H9 (cell line): Measurements from ENCODE around the gene TUBA8. TPM values are rescaled to one million over a fixed set of nuclear protein-coding genes. Genes with fewer than 3 reads are reported as not detected.

Experiments
- DNase-seq: peaks from one replicate; pipeline ENCODE4 v3.0.0-alpha.2; 2017
- H2AFZ ChIP-seq: one replicate; pipeline ENCODE4 v1.6.1; 2013; ENCODE audit warnings: mild to moderate bottlenecking, low read length, control low read depth, moderate library complexity
- H2AK5ac ChIP-seq: 2 replicates; pipeline ENCODE4 v1.6.1; 2013; ENCODE audit warnings: low read length, control low read depth, mixed read lengths; ENCODE audit not compliant: insufficient read length
- H2BK120ac ChIP-seq: one replicate; pipeline ENCODE4 v1.6.1; 2013; ENCODE audit warnings: low read depth, mild to moderate bottlenecking, low read length, control low read depth, inconsistent platforms; ENCODE audit not compliant: poor library complexity, severe bottlenecking
- H2BK12ac ChIP-seq: 2 replicates; pipeline ENCODE4 v1.6.1; 2013; ENCODE audit warnings: low read length, control low read depth, mixed read lengths, low read depth; ENCODE audit not compliant: insufficient read length
- H2BK15ac ChIP-seq: 2 replicates; pipeline ENCODE4 v1.6.1; 2013; ENCODE audit warnings: low read depth, low read length, control low read depth
- H2BK20ac ChIP-seq: one replicate; pipeline ENCODE4 v1.6.1; 2013; ENCODE audit warnings: low read depth, mild to moderate bottlenecking, low read length, control low read depth, inconsistent platforms; ENCODE audit not compliant: poor library complexity, severe bottlenecking
- H2BK5ac ChIP-seq: 2 replicates; pipeline ENCODE4 v1.6.1; 2013; ENCODE audit warnings: low read length, control low read depth, mixed read lengths; ENCODE audit not compliant: insufficient read length
- H3K14ac ChIP-seq: 2 replicates; pipeline ENCODE4 v1.6.1; 2013; ENCODE audit warnings: low read length, control low read depth; ENCODE audit not compliant: insufficient read depth
- H3K18ac ChIP-seq: 2 replicates; pipeline ENCODE4 v1.6.1; 2013; ENCODE audit warnings: low read depth, mild to moderate bottlenecking, mixed read lengths, low read length, control low read depth; ENCODE audit not compliant: insufficient read length
- H3K23ac ChIP-seq: 2 replicates; pipeline ENCODE4 v1.6.1; 2013; ENCODE audit warnings: low read length, control low read depth, mixed read lengths, low read depth; ENCODE audit not compliant: insufficient read length
- H3K23me2 ChIP-seq: 2 replicates; pipeline ENCODE4 v1.6.1; 2013; ENCODE audit warnings: low read depth, mild to moderate bottlenecking, mixed read lengths, low read length, control low read depth; ENCODE audit not compliant: insufficient read length, poor library complexity, severe bottlenecking
- H3K27ac ChIP-seq: 2 replicates; pipeline ENCODE4 v1.5.1; 2013; ENCODE audit warnings: low read length, control low read depth, mixed read lengths, low read depth; ENCODE audit not compliant: insufficient read length
- H3K27me3 ChIP-seq: 2 replicates; pipeline ENCODE4 v1.6.1; 2013; ENCODE audit warnings: low read length, control low read depth, inconsistent platforms; ENCODE audit not compliant: insufficient read depth
- H3K4ac ChIP-seq: 2 replicates; pipeline ENCODE4 v1.6.1; 2013; ENCODE audit warnings: low read depth, mild to moderate bottlenecking, control low read depth, inconsistent platforms, low read length, moderate library complexity
- H3K4me1 ChIP-seq: 2 replicates; pipeline ENCODE4 v1.6.1; 2013; ENCODE audit warnings: low read length, control low read depth, inconsistent platforms; ENCODE audit not compliant: insufficient read depth
- H3K4me2 ChIP-seq: 2 replicates; pipeline ENCODE4 v1.6.1; 2013; ENCODE audit warnings: low read length, control low read depth, mixed read lengths; ENCODE audit not compliant: insufficient read length, insufficient read depth
- H3K56ac ChIP-seq: 2 replicates; pipeline ENCODE4 v1.6.1; 2013; ENCODE audit warnings: low read depth, mild to moderate bottlenecking, mixed read lengths, low read length, control low read depth; ENCODE audit not compliant: insufficient read length
- H3K79me1 ChIP-seq: 2 replicates; pipeline ENCODE4 v1.6.1; 2013; ENCODE audit warnings: low read depth, mild to moderate bottlenecking, moderate library complexity, low read length, control low read depth, inconsistent platforms; ENCODE audit not compliant: insufficient read depth, poor library complexity, severe bottlenecking
- H3K79me2 ChIP-seq: 2 replicates; pipeline ENCODE4 v1.6.1; 2013; ENCODE audit warnings: low read length, control low read depth, inconsistent platforms; ENCODE audit not compliant: insufficient read depth
- H3K9ac ChIP-seq: 2 replicates; pipeline ENCODE4 v1.6.1; 2013; ENCODE audit warnings: low read length, control low read depth, mixed read lengths; ENCODE audit not compliant: insufficient read length; ENCODE audit errors: extremely low read depth
- H3K9me3 ChIP-seq: one replicate; pipeline ENCODE4 v1.6.1; 2013; ENCODE audit warnings: low read depth, low read length, inconsistent platforms; ENCODE audit not compliant: control insufficient read depth
- H3T11ph ChIP-seq: one replicate; pipeline ENCODE4 v1.6.1; 2013; ENCODE audit warnings: mild to moderate bottlenecking, low read length, control low read depth, inconsistent platforms
- H4K20me1 ChIP-seq: one replicate; pipeline ENCODE4 v1.6.1; 2013; ENCODE audit not compliant: control insufficient read depth, insufficient read length, insufficient read depth
- H4K5ac ChIP-seq: 2 replicates; pipeline ENCODE4 v1.6.1; 2013; ENCODE audit warnings: low read depth, mild to moderate bottlenecking, mixed read lengths, low read length, control low read depth; ENCODE audit not compliant: insufficient read length
- H4K8ac ChIP-seq: replicated peaks from 2 replicates; pipeline ENCODE4 v1.6.1; 2013; ENCODE audit warnings: low read length, control low read depth, mixed read lengths, low read depth; ENCODE audit not compliant: insufficient read length
- H4K91ac ChIP-seq: 2 replicates; pipeline ENCODE4 v1.6.1; 2013; ENCODE audit warnings: low read depth, mild to moderate bottlenecking, moderate library complexity, mixed read lengths, low read length, control low read depth; ENCODE audit not compliant: insufficient read length
- H3K27ac Mint-ChIP-seq, 3 experiments: 2 replicates in 2 of 3; 3 replicates in 1 of 3; pipeline ENCODE4 v1.8.0; 2020 to 2021; ENCODE audit warnings: mixed read lengths in 3 of 3, mild to moderate bottlenecking in 1 of 3, moderate library complexity in 1 of 3
- H3K27me3 Mint-ChIP-seq: 2 replicates; pipeline ENCODE4 v1.8.0; 2021; ENCODE audit warnings: low read depth, mild to moderate bottlenecking, moderate library complexity, mixed read lengths
- H3K36me3 Mint-ChIP-seq, 3 experiments: 2 replicates in 2 of 3; 3 replicates in 1 of 3; pipeline ENCODE4 v1.8.0; 2020 to 2021; ENCODE audit warnings: low read depth in 3 of 3, mixed read lengths in 3 of 3; ENCODE audit not compliant: insufficient read depth in 1 of 3
- H3K4me1 Mint-ChIP-seq, 2 experiments: 2 replicates each; pipeline ENCODE4 v1.8.0; 2020; ENCODE audit warnings: mixed read lengths in 2 of 2
- H3K4me3 Mint-ChIP-seq, 2 experiments: 2 replicates in 1 of 2; 3 replicates in 1 of 2; pipeline ENCODE4 v1.8.0; 2020 to 2021; ENCODE audit warnings: mild to moderate bottlenecking in 2 of 2, mixed read lengths in 2 of 2, moderate library complexity in 1 of 2
- H3K9me3 Mint-ChIP-seq, 2 experiments: 2 replicates in 1 of 2; 3 replicates in 1 of 2; pipeline ENCODE4 v1.8.0; 2020; ENCODE audit warnings: mild to moderate bottlenecking in 2 of 2, mixed read lengths in 2 of 2, moderate library complexity in 1 of 2
- total RNA-seq: library from RNA; stranded (reverse); gene quantifications from 2 replicates; pipeline ENCODE4 v1.2.1, GENCODE V29; 2021
- TF ChIP-seq, protein P1 (sequence below): fragments of 200-600 bp; sonication (generic); conservative IDR thresholded peaks from 3 replicates; pipeline ENCODE4 v1.8.0; 2021; ENCODE audit warnings: antibody characterized with exemption, mild to moderate bottlenecking

The TUBA8 gene
- total RNA-seq, 1 experiment from 2014 or later: 2.0 TPM

DNA sequence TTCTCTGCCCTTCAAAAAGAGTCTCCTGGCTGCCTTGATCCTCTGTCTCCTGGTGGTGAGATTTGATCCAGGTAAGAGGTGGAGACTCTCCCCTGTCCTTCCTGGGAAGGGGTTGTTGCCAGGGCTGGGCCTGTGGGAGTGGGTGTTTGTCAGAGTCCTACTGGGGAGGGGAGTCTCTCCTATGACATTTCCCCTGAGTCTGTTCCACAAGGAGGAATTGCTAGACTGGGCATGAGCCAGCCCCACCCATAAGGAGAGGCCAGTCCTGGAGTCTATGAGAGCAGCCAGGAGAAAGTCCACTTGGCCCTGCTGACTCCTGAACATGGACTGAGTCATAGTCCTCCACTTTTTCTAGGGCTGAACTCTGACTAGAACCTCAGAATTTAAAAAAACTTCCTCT is 25.4 kb upstream of the TUBA8 start:
- H3K4ac ChIP-seq: no peak overlapping the region
- H4K91ac ChIP-seq: no peak overlapping the region
- H3K9ac ChIP-seq: no peak overlapping the region
- H2BK15ac ChIP-seq: no peak overlapping the region
- H3K79me2 ChIP-seq: no peaks in the 10 kb centered on the region
- no peak overlapping the region for H3T11ph ChIP-seq
- TF ChIP-seq, protein P1, sequence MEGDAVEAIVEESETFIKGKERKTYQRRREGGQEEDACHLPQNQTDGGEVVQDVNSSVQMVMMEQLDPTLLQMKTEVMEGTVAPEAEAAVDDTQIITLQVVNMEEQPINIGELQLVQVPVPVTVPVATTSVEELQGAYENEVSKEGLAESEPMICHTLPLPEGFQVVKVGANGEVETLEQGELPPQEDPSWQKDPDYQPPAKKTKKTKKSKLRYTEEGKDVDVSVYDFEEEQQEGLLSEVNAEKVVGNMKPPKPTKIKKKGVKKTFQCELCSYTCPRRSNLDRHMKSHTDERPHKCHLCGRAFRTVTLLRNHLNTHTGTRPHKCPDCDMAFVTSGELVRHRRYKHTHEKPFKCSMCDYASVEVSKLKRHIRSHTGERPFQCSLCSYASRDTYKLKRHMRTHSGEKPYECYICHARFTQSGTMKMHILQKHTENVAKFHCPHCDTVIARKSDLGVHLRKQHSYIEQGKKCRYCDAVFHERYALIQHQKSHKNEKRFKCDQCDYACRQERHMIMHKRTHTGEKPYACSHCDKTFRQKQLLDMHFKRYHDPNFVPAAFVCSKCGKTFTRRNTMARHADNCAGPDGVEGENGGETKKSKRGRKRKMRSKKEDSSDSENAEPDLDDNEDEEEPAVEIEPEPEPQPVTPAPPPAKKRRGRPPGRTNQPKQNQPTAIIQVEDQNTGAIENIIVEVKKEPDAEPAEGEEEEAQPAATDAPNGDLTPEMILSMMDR: no peak
- Mint-ChIP-seq H3K4me1 (peaks cover 0 to 3% of the 10 kb centered on the region in 2 experiments; a peak in 2 of 4 replicates), H3K4me3 (no peak overlapping the region), H3K9me3 (no peaks in the 10 kb centered on the region), H3K36me3 (peaks cover 51 to 88% (median 70%) of the 10 kb centered on the region in 3 experiments; a peak in 6 of 7 replicates), H3K27ac (no peak overlapping the region), H3K27me3 (no peaks in the 10 kb centered on the region)
- no peak overlapping the region for H4K8ac ChIP-seq
- H3K4me2 ChIP-seq: no peak overlapping the region
- no peak overlapping the region for H2BK20ac ChIP-seq
- no peak overlapping the region for H2AFZ ChIP-seq
- no peaks in the 10 kb centered on the region for H4K20me1 ChIP-seq
- H3K4me1 ChIP-seq: no peaks in the 10 kb centered on the region
- H2AK5ac ChIP-seq: no peak overlapping the region
- no peak overlapping the region for H4K5ac ChIP-seq
- no peaks in the 10 kb centered on the region for H3K27me3 ChIP-seq
- H3K27ac ChIP-seq: no peak overlapping the region
- DNase-seq: no peak
- H3K23me2 ChIP-seq: no peaks in the 10 kb centered on the region
- H3K14ac ChIP-seq: no peak overlapping the region; the same call in 1 of the 2 replicates
- H3K18ac ChIP-seq: no peak overlapping the region
- no peaks in the 10 kb centered on the region for H3K79me1 ChIP-seq
- H3K23ac ChIP-seq: no peak overlapping the region
- no peak overlapping the region for H2BK12ac ChIP-seq
- no peak overlapping the region for H2BK5ac ChIP-seq
- no peaks in the 10 kb centered on the region for H3K9me3 ChIP-seq
- H2BK120ac ChIP-seq: no peak overlapping the region
- no peak overlapping the region for H3K56ac ChIP-seq
